ENCODE data around the gene GRHL1.

GRHL1 gene

DNA sequence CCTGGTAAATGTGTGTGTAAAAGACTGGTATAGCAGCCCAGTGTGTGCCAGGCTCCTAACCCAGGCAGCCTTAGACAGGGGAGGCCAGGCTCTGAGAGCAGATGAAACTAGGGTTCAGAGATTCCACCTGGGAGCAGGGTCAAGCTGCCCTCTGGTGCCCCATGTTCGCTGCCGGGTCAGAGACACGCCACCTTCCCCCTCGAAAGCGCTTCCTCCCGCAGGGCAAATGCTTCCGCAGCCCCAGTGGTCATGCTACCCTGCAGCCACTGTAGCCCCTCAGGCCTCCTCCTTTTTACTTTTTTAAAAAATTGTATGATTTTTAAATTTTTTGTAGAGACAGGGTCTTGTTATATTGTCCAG, 81.2 kb downstream of the GRHL1 start:
- Histone ChIP-seq H3K4me1 (ENCODE audit: control insufficient read depth in 1 of 2, insufficient read depth in 1 of 2, low read depth in 1 of 2, low read length in 1 of 2) (peaks cover 5 to 25% of the 10 kb centered on the region in 2 experiments), H3K36me3 (no peaks in the 10 kb centered on the region), H3K9me3 (no peaks in the 10 kb centered on the region), H3K27ac (no peak overlapping the region), H3K27me3 (peaks cover 10% of the 10 kb centered on the region), H3K4me3 (ENCODE audit: low read depth in 1 of 2, low read length in 1 of 2) (no peak overlapping the region)
- TF ChIP-seq, protein P1, sequence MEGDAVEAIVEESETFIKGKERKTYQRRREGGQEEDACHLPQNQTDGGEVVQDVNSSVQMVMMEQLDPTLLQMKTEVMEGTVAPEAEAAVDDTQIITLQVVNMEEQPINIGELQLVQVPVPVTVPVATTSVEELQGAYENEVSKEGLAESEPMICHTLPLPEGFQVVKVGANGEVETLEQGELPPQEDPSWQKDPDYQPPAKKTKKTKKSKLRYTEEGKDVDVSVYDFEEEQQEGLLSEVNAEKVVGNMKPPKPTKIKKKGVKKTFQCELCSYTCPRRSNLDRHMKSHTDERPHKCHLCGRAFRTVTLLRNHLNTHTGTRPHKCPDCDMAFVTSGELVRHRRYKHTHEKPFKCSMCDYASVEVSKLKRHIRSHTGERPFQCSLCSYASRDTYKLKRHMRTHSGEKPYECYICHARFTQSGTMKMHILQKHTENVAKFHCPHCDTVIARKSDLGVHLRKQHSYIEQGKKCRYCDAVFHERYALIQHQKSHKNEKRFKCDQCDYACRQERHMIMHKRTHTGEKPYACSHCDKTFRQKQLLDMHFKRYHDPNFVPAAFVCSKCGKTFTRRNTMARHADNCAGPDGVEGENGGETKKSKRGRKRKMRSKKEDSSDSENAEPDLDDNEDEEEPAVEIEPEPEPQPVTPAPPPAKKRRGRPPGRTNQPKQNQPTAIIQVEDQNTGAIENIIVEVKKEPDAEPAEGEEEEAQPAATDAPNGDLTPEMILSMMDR (IDR thresholded peaks at IDR 0.05): no peak

DNA sequence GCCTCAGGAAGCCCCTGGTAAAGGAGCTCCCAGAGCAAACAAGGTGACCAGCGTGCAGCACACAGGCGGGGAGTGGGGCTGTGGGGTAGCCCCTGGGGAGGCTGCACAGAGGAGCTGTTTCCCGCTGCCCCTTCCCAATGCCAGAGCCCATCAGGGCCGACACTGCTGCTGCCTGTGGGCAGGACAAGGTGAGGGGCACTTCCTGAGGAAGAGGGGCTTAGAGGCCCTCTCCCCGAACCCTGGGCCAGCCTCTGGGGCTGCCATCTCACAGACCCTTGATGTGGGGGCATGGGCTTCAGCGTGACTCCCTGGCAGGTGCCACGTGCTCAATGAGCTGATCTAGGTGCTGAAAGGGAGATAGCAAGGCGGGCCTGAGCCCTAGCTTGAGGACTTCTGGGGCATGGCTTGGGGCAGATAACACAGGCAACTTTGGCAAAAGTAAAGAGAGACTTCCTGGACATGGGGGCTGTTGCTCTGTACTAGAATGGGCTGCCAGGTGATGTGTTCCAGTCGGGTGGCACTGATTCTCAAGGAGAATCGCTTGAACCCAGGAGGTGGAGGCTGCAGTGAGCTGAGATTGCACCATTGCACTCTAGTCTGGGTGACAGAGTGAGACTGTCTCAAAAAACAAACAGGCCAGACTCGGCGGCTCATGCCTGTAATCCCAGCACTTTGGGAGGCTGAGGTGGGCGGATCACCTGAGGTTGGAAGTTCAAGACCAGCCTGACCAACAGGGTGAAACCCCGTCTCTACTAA, 81.9 kb downstream of the GRHL1 start:
- no peaks in the 10 kb centered on the region for H3K9me3 ChIP-seq
- no peak overlapping the region for H3K4me3 ChIP-seq (ENCODE audit: low read depth in 1 of 2, low read length in 1 of 2)
- H3K4me1 ChIP-seq (ENCODE audit: control insufficient read depth in 1 of 2, insufficient read depth in 1 of 2, low read depth in 1 of 2, low read length in 1 of 2): peaks cover 5 to 22% of the 10 kb centered on the region in 2 experiments
- no peaks in the 10 kb centered on the region for H3K36me3 ChIP-seq
- peaks cover 10% of the 10 kb centered on the region for H3K27me3 ChIP-seq
- no peak overlapping the region for H3K27ac ChIP-seq
- TF ChIP-seq, protein P1 (IDR thresholded peaks at IDR 0.05): no peak

DNA sequence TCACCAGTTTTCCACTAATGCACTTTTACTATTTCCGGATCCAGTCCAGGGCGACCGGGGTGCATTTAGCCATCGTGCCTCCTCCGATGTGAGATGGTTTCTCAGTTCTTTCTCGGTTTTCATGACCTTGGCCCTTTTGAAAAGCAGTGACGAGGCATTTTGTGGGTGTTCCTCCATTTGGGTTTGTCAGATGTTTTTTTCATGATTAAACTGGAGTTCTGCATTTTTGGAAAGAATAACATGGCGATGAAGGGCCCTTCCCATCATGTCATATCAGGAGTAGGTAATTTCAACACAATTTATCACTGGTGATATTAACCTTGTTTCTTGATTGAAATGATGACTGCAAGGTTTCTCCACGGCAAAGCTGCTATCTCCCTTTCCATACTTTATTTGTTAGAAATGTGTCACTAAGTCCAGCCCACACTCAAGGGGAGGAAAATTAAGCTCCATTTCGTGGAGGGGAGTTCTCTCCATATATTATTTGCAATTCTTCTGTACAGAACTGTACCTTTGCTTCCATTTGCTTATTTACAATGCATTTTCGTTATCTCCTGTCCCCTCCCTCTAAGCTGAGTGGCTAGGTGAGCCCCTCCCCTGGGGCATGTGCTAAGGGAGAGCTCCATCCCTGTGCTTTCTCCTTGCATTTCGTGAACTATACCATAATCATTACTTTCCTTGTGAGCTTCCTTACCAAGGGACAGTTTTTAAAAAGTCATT, 83.0 kb downstream of the GRHL1 start:
- Histone ChIP-seq H3K4me3 (ENCODE audit: low read depth in 1 of 2, low read length in 1 of 2) (no peak overlapping the region), H3K27ac (no peak overlapping the region), H3K9me3 (no peaks in the 10 kb centered on the region), H3K4me1 (ENCODE audit: control insufficient read depth in 1 of 2, insufficient read depth in 1 of 2, low read depth in 1 of 2, low read length in 1 of 2) (peaks cover under 1 to 12% of the 10 kb centered on the region in 2 experiments), H3K36me3 (no peaks in the 10 kb centered on the region), H3K27me3 (peaks cover 11% of the 10 kb centered on the region)
- TF ChIP-seq, protein P1 (IDR thresholded peaks at IDR 0.05): no peak

DNA sequence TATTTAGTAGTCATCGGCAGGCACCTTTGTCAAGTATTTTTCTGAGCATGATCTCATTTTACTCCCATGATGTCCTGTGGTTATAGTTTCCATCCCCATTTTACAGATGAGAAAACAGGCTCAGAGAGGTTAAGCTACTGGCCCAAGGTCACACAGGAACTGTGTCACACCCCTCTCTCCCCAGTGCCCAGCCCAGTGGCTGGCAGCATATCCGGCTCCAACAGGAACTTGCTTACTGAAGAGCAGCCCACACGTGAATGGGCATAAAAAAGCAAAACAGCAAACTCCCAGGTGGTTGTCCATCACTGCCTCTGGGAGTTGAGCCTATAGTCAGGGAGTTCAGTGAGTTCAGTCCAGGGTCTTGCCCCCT, 83.5 kb downstream of the GRHL1 start:
- Histone ChIP-seq H3K9me3 (no peaks in the 10 kb centered on the region), H3K27ac (no peak overlapping the region), H3K27me3 (peaks cover 16% of the 10 kb centered on the region), H3K4me3 (ENCODE audit: low read depth in 1 of 2, low read length in 1 of 2) (no peak overlapping the region), H3K4me1 (ENCODE audit: control insufficient read depth in 1 of 2, insufficient read depth in 1 of 2, low read depth in 1 of 2, low read length in 1 of 2) (peaks cover 0 to 6% of the 10 kb centered on the region in 2 experiments), H3K36me3 (no peaks in the 10 kb centered on the region)
- TF ChIP-seq, protein P1 (IDR thresholded peaks at IDR 0.05): no peak

DNA sequence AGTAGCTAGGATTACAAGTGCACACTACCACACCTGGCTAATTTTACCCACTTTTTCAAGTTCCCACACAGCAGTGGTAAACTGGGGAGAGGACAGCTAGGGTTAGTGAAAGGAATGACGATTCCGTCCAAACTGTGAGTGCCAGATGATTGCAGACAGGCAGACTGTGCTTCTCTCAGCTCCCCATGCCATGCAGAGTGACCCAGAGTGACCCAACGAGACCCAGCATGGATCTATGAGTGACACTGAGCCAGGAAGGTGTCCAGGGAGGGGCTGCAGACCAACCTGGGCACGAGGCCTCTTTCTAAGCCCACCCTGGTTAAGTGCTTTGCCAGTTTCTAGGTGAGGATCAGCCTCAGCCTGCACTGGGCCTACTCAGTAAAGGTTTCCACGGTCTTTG, 84.1 kb downstream of the GRHL1 start:
- Histone ChIP-seq H3K36me3 (no peaks in the 10 kb centered on the region), H3K9me3 (no peaks in the 10 kb centered on the region), H3K4me1 (ENCODE audit: control insufficient read depth in 1 of 2, insufficient read depth in 1 of 2, low read depth in 1 of 2, low read length in 1 of 2) (peaks cover 0 to 3% of the 10 kb centered on the region in 2 experiments), H3K27ac (no peak overlapping the region), H3K4me3 (ENCODE audit: low read depth in 1 of 2, low read length in 1 of 2) (no peak overlapping the region), H3K27me3 (peaks cover 21% of the 10 kb centered on the region)
- TF ChIP-seq, protein P1 (IDR thresholded peaks at IDR 0.05): no peak

Measured in neutrophil (primary cell).